Neutrophil (primary cell): ENCODE results near the gene SORCS2.

ENCODE experiments used
- H3K27ac ChIP-seq: fragments of 200-600 bp; sonication (generic); 2 replicates; pipeline ENCODE4 v1.5.1; 2016; ENCODE audit warnings: mild to moderate bottlenecking, moderate library complexity
- H3K27me3 ChIP-seq: fragments of 200-600 bp; sonication (generic); 2 replicates; pipeline ENCODE4 v1.6.0; 2016; ENCODE audit warnings: mild to moderate bottlenecking
- H3K36me3 ChIP-seq: fragments of 200-600 bp; sonication (generic); 2 replicates; pipeline ENCODE4 v1.5.1; 2017
- H3K4me1 ChIP-seq, 2 experiments: fragments of 200-600 bp in 1 of 2; sonication (generic) in 1 of 2; 1 replicate in 1 of 2; 2 replicates in 1 of 2; pipeline versions ENCODE4 v1.5.1 to v1.6.1; 2013 to 2016; ENCODE audit warnings: low read depth in 1 of 2, low read length in 1 of 2, mild to moderate bottlenecking in 1 of 2, moderate library complexity in 1 of 2; ENCODE audit not compliant: control insufficient read depth in 1 of 2, insufficient read depth in 1 of 2
- H3K4me3 ChIP-seq, 2 experiments: fragments of 200-600 bp in 1 of 2; sonication (generic) in 1 of 2; 1 replicate in 1 of 2; 2 replicates in 1 of 2; pipeline ENCODE4 v1.5.1; 2013 to 2016; ENCODE audit warnings: low read depth in 1 of 2, low read length in 1 of 2, mild to moderate bottlenecking in 1 of 2, moderate library complexity in 1 of 2
- H3K9me3 ChIP-seq: fragments of 200-600 bp; sonication (generic); 2 replicates; pipeline ENCODE4 v1.5.1; 2016
- TF ChIP-seq, protein P1 (sequence below): fragments of 200-600 bp; sonication (generic); IDR thresholded peaks from 2 replicates; pipeline ENCODE4 v1.5.1; 2016; ENCODE audit warnings: antibody characterized with exemption

SORCS2 gene

DNA sequence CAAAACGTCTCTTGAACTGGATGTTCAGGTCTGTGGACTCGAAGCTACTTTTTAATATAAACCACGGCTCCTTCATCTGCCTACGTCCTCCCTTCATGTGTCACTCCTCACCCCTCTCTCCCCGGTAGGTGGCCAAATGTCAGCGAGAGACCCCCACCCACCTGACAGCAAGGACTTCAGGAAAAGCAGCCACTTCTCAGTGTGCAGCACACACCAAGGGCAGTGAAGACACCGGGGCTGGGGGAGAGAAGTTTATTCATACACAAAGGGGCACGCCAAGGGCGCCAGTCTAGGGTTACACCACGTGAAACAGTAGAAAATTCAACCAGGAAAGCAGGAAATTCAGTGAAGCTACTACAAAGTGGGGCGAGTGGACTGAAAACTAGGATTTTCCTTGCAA lies 566.1 kb downstream of the SORCS2 start:
- Histone ChIP-seq H3K4me1 (no peaks in the 10 kb centered on the region), H3K36me3 (peaks cover 26% of the 10 kb centered on the region), H3K9me3 (no peaks in the 10 kb centered on the region), H3K27ac (no peak overlapping the region), H3K27me3 (no peaks in the 10 kb centered on the region), H3K4me3 (no peak overlapping the region)
- TF ChIP-seq, protein P1, sequence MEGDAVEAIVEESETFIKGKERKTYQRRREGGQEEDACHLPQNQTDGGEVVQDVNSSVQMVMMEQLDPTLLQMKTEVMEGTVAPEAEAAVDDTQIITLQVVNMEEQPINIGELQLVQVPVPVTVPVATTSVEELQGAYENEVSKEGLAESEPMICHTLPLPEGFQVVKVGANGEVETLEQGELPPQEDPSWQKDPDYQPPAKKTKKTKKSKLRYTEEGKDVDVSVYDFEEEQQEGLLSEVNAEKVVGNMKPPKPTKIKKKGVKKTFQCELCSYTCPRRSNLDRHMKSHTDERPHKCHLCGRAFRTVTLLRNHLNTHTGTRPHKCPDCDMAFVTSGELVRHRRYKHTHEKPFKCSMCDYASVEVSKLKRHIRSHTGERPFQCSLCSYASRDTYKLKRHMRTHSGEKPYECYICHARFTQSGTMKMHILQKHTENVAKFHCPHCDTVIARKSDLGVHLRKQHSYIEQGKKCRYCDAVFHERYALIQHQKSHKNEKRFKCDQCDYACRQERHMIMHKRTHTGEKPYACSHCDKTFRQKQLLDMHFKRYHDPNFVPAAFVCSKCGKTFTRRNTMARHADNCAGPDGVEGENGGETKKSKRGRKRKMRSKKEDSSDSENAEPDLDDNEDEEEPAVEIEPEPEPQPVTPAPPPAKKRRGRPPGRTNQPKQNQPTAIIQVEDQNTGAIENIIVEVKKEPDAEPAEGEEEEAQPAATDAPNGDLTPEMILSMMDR, result no peak

DNA sequence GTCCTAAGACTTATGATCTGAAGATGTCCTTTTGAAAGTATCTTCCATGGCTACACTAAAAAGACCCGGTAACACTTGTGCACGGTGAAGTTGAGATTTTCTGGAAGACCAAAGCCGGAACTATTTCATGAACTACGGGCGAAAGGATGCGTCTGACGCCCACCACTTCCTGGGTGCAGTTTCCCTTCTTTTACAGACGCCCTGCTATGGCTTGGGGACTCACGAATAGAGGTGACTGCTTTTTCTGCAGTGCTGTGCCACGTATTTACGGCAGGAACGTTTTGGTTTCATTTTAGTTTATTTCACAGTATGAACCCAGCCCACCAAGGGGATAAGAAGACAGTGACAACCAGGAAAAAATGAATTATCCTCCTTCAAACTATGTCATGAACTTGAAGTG lies 566.9 kb downstream of the SORCS2 start:
- peaks cover 31% of the 10 kb centered on the region for H3K36me3 ChIP-seq
- no peak overlapping the region for H3K4me3 ChIP-seq
- H3K27ac ChIP-seq, result no peak overlapping the region

DNA sequence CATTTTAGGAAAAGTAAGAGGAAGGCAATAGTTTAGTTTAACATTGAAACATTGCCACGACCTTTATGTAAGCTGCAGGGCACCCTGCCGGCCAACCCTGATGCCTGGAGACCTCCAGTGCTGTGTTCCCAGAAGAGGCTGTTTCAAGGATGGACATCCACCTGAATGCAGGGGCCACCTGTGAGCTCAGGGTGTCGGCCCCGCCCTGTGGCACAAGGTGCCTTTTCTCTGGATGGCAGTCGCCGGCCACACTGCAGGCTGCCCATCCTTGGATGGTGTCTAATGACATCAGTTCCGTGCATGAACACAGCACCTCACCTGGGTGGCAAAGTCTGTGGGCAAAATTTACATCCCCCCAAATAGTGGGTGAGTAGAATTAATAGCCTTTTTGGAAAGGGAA lies 567.3 kb downstream of the SORCS2 start:
- H3K27ac ChIP-seq, result no peak overlapping the region
- no peaks in the 10 kb centered on the region for H3K4me1 ChIP-seq
- H3K9me3 ChIP-seq, result no peaks in the 10 kb centered on the region
- peaks cover 31% of the 10 kb centered on the region for H3K36me3 ChIP-seq
- H3K27me3 ChIP-seq, result no peaks in the 10 kb centered on the region
- no peak overlapping the region for H3K4me3 ChIP-seq
- TF ChIP-seq, protein P1, result no peak

More for the DNA sequence above, 566.9 kb downstream of the SORCS2 start:
- TF ChIP-seq, protein P1, result no peak
- no peaks in the 10 kb centered on the region for H3K27me3 ChIP-seq
- no peaks in the 10 kb centered on the region for H3K9me3 ChIP-seq
- H3K4me1 ChIP-seq, result no peaks in the 10 kb centered on the region

DNA sequence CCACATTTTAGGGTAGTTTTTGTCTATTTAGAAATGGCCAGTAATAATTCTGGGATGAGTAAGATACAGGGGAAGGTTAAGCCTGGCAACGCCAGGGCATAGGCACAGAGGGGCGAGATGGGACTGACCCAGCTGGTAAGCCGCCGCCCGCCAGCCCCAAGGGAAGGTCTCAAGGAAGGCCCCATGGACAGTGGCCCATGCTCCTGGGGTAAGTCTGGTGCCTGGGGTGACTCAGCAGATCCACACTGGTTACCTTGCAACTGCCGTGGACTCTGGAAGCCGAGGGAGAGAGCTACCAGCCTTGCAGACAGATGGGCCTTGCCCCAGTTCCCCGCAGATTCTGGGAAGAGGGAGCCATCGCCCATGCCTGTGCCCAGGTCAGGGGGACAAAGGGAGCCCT lies 567.9 kb downstream of the SORCS2 start:
- Histone ChIP-seq H3K27ac (no peak overlapping the region), H3K4me1 (no peaks in the 10 kb centered on the region), H3K4me3 (no peak overlapping the region), H3K36me3 (peaks cover 34% of the 10 kb centered on the region), H3K27me3 (no peaks in the 10 kb centered on the region), H3K9me3 (no peaks in the 10 kb centered on the region)
- TF ChIP-seq, protein P1, result no peak

DNA sequence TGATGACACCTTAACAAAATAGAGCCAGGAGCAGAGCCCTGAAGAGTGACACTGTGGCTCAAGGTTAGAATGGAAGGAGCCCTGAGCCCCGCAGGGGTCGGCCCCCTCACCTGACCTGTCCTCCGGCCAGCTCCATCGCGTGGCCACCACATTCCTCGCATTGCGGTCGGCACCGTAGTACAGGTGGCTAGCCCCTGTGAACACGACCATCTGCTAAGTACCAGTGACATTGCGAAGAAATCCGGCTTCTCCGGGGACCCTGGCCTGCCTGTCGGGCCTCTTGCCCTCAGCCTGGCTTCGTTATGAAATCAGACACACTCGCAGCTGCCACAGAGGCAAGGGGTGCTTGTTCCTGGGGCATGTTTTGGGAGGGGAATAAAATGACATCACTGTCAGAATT lies 568.4 kb downstream of the SORCS2 start:
- TF ChIP-seq, protein P1, result no peak
- peaks cover 36% of the 10 kb centered on the region for H3K36me3 ChIP-seq
- H3K27ac ChIP-seq, result no peak overlapping the region
- H3K27me3 ChIP-seq, result no peaks in the 10 kb centered on the region
- no peak overlapping the region for H3K4me3 ChIP-seq
- no peaks in the 10 kb centered on the region for H3K9me3 ChIP-seq
- no peaks in the 10 kb centered on the region for H3K4me1 ChIP-seq

DNA sequence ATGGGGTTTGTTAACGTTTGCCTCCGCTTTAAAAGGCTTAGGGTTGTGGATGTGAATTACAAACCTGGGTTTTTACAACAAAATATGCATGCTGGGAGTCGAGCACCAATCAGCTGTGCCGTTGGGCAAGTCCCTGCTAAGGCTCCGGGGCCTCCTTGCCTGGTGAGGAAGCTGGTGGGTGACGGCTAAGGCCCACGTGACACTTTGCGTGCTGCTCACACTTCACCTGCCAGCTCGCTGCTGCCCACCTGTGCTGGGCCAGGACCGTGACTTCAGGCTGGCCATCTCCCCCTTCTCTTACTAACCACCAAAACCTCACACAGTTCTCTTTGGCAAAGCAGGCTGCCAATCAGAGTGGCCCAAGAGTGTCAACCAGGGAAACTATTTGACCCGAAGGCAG lies 569.0 kb downstream of the SORCS2 start:
- Histone ChIP-seq H3K27me3 (no peaks in the 10 kb centered on the region), H3K4me3 (no peak overlapping the region), H3K9me3 (no peaks in the 10 kb centered on the region), H3K4me1 (no peaks in the 10 kb centered on the region), H3K27ac (no peak overlapping the region), H3K36me3 (peaks cover 39% of the 10 kb centered on the region)
- TF ChIP-seq, protein P1, result no peak
